Measurements from ENCODE around the gene AKT1. TPM values are rescaled to one million over a fixed set of nuclear protein-coding genes. Genes with fewer than 3 reads are reported as not detected.
"Not testable (repeated sequence)": the region's sequence is repeated elsewhere in the genome, so short reads cannot be mapped to it uniquely, and the experiment has no call there.

The AKT1 gene
- total RNA-seq, 1 donor from 2014 or later: 136 TPM

DNA sequence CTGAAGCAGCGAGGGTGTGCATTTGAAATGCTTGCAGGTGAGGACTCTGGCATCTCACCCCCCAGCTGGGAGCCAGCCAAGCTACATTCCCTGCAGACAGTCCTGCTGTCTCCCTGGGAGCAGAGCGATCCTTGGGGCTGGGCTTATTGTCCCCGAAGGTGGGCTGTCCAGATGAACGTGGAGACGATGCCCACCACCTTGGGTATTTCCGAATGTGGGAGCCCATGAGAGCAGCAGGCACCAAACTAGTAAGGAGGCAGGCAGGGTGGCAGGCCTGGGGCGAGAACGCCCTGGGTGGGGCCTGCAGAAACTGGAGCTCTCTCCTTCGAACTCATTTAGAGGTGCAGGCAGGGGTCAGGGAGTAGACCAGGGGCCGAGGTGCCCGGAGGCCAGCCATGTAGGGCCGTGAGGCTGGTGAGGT, 23.8 kb upstream of the AKT1 start:
- no peak for DNase-seq (ENCODE audit: low read depth)

DNA sequence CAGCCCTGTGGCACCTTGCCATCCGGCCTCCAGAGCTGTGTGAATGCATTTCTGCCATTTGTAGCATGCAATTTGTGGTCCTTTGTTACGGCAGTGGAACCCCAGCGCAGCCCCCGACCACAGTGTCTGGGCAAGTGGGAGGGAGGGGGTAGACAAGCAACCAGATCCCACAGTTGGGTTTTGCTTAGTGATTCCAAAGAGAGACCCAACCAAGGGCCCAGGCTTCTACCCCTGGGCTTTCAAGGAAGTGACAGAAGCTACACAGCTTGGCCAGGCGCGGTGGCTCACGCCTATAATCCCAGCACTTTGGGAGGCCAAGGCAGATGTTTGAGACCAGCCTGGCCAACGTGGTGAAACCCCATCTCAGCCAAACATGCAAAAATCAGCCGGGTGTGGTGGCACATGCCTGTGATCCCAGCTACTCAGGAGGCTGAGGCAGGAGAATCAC, 23.2 kb upstream of the AKT1 start:
- no peak for DNase-seq (ENCODE audit: low read depth)

DNA sequence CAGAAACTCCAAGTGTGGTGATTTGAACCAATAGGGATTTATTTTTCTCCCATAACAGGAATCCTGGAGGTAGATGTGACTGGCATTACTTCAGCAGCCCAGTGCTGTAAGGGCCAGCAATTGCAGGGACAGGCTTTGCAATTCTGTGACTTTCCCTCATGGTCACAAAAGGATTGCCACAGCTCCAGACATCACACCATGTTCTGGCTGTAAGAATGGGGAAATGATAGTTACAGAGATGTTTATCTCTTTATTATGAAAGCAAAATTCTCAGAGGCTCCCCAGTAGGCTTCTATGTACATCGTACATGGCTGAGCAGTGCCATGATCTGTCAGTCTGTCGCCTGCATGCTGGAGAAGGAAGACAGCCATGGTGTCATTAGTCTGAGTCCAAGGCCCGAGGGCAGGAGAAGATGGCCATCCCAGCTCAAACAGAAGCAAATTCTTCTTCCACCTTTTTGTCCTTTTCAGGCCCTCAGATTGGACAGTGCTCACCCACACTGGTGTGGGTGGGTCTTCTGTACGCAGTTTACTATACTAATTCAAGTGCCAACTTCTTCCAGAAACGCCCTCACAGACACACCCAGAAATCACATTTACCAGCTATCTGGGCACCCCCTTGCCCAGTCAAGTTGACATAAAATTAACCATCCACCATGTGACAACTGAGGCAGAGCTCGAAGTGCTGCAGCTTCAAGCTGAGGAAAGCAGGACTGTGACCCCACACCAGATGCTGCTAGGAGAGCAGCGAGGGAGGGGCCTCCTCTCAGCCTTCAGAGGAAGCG, 22.6 kb upstream of the AKT1 start:
- DNase-seq (ENCODE audit: low read depth): no peak

DNA sequence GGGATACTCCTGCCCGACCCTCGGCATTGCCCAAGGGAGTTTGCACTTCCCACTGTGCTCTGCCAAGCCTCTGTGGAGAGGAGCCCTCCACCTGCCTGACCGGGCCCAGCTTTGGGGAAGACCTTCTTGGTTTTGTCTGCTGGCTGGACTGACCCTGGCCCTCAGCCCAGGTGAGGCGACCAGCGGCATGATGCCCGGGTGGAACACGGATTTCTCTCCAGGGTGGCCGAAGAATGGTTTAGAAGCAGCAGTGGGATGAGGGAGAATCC, 21.0 kb upstream of the AKT1 start:
- DNase-seq (ENCODE audit: low read depth): no peak

DNA sequence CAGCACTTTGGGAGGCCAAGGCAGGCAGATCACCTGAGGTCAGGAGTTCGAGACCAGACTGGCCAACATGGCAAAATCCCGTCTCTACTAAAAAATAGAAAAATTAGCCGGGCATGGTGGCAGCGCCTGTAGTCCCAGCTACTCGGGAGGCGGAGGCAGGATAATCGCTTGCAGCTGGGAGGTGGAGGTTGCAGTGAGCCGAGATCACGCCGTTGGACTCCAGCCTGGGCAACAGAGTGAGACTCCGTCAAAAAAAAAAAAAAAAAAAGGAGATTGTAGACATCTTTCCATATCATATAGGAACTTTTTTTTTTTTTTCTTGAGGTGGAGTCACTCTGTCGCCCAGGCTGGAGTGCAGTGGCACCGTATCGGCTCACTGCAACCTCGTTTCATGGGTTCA, 19.2 kb upstream of the AKT1 start:
- not testable (repeated sequence) for DNase-seq (ENCODE audit: low read depth)

DNA sequence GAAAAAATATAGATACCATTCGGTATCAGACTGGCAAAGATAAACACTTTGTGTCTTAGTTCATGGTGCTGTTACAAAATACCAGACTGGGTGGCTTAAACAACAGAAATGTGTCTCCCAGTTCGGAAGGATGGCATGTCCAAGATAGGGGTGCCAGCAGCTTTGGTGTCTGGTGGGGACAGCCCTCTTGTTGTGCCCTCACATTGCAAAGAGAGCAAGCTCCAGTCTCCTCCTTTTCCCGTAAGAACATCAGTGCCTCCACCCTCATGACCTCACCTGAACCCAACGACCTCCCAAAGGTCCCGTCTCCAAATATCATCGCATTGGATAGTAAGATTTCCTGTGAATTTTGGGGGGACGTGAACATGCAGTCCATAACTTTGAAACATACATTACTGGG, 17.7 kb upstream of the AKT1 start:
- DNase-seq (ENCODE audit: low read depth): no peak

DNA sequence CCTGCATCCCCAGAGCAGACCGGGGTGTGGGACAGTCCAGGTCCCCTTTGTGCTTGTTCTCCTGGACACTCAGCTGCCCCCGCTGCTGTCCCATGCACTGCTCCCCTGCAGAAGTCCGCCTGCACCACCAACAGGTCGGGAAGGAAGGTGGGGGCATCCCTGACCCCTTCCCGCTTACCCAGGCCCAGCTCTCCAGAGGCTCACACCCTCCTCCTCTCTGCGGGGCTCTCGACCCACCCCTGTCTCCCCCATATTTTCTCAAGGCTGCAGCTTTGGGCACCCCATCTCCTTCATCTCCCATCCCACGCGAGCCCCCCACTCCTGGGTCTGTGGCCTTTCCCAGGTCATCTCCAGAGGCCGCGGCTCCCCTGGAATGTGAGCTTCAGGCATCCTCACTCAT, 14.8 kb upstream of the AKT1 start:
- no peak for DNase-seq (ENCODE audit: low read depth)

DNA sequence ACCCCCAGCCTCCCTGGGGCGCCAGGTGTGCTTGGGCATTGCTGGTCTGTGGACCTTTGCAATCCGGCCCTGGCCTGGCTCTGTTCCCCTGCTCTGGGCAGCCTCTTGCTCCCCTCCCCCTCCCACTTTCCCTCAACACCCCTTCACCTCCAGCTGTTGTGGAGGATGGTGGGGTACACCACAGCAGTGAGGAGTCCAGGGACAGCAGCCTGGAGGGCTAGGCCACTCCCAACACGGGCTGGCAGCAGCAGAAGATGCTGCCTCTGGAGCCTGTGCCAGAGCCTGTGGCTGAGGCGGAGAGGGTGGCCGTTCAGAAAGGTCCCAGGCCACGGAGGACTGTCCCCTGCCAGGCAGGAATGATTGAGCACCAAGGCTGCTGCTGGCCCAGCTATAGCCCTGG, 12.9 kb upstream of the AKT1 start:
- no peak for DNase-seq (ENCODE audit: low read depth)

DNA sequence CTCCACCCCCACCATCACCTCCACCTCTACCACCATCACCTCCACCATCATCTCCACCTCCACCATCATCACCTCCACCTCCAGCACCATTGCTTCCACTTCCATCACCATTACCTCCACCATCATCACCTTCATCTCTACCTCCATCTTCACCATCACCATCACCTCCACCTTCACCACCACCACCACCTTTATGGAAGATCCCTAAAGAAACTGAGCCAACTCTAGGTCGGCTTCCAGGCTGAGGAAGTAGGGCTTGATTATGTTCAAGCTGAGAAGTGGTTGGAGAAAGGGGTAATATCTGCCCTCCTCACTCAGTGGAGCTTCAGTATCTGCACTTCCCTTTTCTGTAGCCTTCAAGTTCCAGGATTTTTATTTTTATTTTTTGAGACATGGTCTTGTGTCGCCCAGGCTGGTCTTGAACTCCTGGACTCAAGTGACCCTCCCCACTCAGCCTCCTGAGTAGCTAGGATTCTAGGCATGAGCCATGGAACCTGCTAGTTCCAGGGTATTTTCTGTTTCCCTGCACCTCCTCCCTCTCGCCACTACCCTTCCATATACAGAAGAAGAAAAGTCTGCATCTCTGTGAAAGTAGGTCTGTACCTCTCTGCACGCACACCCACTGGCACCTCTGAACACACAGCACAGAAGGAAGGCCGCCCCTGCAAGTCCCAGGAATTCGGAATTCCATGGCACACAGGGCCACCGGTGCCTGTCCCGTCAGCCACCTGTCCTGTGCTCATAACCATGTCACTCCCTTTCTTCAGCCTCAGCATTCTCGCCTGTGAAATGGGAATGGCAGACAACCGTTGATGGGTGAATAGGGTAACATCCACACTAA, 11.3 kb upstream of the AKT1 start:
- DNase-seq (ENCODE audit: low read depth): no peak

DNA sequence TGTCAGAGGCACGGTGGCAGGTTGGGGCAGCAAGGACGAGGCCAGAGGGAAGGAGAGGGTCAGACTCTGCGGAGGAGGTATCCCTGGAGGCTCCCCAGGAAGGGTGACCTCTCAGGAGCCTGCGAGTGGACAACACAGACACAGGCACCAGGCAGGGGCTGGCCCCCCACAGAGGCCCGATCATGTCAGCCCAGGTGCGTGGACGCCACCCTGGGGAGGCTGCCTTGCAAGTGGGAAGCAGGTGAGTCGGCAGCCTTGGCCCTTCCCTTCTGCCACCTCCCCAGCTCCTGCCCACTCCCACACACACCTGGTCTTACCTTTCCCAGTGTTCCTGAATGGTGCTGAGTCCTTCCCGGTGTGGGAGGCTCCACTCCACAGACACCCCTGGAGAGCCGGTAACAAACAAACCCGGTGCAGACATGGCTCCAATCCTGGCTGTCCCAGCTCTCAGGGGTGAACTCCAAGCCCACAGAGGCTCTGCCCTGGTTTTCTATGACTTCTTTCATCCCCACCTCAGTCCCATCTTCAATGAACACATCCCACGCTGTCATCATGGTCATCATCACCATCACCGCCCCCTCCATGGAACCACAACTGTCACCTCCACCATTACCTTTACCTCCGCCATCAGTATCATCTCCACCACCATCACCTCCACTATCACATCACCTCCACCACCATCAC, 10.5 kb upstream of the AKT1 start:
- no peak for DNase-seq (ENCODE audit: low read depth)

DNA sequence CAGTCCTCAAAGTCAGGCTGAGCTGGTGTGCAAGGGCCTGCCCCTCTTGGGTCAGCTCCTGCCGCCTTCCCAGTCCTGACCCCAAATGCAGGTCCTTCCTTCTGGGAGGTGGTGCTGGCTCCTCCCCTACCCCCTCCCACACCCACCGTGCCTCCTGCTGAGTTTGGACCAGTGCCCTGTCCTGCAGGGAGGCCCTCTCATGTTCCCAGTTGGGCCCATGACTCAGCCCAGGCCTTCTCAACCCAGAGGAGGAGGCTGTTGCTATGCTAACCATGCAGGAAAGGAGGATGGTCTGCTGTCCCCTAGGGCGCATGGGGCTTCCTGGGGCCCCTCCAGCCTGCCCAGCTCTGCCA, 9.8 kb upstream of the AKT1 start:
- peak; percentile 87 for DNase-seq (ENCODE audit: low read depth)

DNA sequence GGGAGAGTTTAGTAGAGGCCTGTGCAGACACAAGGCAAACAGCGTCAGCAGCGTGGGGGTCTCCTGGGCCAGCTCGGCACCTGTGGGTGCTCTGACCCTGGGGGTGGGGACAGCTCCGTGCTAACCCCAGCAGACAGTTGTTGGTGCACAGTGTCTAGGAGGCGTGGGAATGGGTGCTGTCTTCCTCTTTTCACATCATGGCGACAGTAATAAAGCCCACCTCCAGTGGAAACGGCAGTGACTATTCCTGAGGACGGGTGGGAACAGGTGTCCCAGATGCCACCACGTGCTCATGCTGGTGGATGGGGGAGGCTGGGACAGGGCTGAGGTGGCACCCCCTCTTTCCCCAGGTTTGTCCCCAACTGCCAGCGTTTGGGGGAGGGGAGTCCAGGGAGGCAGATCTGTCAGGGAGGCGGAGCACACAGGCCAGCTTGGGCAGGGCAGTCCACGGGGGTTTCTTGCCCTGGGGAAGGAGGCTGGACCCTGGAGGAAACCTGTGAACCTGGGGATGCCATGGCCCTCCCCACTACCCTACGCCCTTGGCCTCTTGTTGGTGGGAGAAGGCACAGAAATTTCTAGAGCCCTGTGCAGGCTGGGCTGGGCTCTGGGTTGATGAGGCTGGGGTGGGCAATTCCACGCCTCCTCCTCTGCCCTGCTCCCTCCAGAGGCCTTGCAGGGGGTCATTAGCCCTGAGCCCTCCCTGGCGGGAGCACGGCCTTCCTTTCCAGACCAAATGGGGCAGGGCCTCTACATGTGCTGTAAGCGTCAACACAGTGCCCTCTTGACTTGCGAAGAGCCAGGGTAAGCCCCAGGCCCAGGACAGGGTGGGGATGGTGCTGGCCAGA, 9.2 kb upstream of the AKT1 start:
- DNase-seq (ENCODE audit: low read depth): no peak

DNA sequence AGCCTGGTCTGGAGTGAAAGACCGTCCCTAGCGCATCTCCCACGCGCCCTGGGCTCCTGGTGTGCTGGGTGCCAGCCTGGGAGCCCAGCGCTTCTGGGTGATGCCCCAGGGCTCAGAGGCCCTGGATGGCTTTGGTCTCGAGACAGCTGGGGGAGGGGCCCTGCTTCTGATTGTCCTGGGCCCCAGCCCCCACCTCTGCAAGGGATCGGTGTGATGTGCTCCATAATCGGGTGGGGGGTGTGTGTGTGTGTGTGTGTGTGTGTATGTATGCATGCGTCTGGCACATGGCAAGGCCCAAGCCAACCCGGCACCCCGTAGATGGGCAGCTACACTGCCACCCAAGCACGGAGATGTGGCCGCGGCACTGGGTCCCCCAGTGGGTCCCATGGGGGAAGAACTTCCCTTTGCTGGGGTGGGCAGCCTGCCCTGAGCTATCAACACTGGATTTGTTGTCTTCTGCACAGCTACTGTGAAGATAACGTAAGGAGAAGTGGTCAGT, 8.4 kb upstream of the AKT1 start:
- no peak for DNase-seq (ENCODE audit: low read depth)

DNA sequence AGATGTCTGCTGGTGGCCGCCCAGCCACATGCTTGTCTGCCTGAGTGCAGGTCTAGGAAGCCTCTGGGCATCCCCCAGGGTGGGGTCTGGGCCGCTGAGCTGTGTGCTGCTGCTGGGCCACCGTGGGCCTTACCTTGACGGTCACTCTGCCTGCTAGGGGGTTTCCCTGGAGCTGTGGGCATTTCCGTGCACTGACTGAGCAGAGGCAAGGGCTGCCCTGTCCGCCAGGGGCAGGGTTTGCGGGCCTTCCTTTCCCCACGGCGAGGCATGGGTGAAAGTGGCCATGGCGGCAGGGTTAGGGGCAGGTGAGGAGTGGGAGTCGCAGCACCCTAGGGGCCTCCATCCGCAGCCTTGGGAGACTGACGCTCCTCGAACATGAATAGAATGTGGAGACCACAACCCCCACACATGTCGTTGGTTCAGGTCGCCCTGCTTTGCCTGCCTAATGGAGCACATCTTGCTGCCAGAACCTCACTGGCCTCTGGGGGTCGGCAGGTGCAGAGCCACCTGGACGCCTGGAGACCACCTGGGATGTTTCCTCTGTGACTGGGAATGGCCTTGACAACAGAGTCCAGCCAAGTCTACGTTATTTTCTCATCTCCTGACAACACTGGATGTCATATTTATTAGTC, 7.8 kb upstream of the AKT1 start:
- DNase-seq (ENCODE audit: low read depth): no peak

DNA sequence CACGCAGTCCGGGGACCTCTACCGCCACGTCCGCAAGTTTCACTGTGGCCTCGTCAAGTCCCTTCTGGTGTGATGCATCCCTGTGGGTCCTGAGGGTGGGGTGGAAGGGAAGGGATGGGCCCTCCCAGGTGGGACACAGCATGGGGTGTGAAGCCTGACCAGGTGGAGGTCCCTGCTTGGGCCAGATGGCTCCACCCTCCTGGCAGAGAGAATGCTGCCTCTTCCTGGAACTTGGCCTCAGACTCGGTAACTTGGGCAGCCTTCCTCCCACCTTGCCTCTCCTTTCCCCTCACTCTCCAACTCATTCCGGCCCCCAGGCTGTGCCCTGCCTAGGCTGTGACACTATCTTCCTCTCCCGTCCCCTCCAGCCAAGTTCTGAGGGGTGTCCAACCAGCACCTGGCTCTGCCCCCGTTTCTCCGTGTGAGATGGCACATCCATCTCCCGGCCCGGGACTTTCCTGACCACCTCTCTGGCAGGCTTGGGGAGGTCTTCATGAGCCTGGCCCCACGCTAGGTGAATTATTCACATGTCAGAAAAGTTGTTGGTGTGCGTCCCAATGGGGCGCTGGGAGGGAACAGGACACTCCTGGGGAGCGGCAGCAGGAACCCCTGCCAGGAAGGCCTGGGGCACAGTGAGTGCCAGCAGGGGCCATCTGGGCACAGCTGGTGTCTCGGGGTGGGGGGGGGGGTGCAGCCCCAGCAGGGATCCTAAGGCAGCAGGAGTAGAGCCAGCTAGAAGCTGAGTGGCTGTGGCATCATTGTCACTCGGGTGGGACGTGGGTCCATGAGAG, 7.0 kb upstream of the AKT1 start:
- DNase-seq (ENCODE audit: low read depth): no peak

DNA sequence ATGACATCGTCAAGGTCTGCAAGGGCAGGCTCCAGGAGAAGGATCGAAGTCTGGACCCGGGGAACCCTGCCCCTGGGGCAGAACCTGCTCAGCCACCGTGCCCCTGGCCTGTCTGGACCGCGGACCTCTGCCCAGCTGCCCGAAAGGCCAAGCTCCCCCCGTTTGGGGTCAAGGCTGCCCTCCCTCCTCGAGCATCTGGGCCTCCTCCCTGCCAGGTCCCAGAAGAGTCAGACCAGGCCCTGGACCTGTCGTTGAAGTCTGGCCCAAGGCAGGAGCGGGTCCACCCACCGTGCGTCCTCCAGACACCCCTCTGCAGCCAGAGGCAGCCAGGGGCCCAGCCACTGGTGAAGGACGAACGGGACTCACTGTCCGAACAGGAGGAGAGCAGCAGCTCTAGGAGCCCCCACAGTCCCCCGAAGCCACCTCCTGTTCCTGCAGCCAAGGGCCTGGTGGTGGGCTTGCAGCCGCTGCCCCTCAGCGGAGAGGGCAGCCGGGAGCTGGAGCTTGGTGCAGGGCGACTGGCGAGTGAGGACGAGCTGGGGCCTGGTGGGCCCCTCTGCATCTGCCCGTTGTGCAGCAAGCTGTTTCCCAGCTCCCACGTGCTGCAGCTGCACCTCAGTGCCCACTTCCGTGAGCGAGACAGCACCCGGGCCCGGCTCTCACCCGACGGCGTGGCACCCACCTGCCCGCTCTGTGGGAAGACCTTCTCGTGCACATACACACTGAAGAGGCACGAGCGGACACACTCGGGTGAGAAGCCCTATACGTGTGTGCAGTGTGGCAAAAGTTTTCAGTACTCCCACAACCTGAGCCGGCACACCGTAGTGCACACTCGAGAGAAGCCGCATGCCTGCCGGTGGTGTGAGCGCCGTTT, 6.2 kb upstream of the AKT1 start:
- no peak for DNase-seq (ENCODE audit: low read depth)

DNA sequence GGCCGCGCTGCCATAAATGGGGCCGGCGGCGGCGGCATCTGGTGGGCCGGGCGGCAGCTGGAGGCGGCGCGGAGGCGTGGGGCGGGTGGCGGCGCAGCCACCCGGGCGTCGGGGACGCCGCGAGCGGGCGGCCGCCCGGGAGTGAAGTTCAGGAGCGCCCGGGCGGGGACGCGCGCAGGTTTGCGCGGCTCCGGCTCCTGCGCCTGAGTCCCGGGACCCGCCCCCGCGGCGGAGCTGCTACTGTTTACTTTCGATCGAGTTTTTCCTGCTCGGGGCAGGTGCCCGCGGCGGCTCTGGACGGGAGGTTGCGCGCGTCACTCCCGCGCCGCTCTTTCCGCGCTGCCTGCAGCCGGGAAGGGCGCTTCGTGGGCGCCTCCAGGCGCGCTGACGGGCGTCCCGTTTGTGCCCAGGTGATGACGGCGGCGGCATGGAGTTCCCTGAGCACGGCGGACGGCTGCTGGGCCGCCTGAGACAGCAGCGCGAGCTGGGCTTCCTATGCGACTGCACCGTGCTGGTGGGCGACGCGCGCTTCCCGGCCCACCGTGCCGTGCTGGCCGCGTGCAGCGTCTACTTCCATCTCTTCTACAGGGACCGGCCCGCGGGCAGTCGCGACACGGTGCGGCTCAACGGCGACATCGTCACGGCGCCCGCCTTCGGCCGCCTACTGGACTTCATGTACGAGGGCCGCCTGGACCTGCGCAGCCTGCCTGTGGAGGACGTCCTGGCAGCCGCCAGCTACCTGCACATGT, 5.4 kb upstream of the AKT1 start, which contains the start of gene ZBTB42:
Gene ZBTB42 (plus strand): TSS at position 331 of the 749 bp plus-strand sequence. CDS start 97 bp downstream, at position 428.
- no peak for DNase-seq (ENCODE audit: low read depth)
